HepG2 (cell line): ENCODE measurements around the gene F7. TPM values are rescaled to one million over a fixed set of nuclear protein-coding genes. Genes with fewer than 3 reads are reported as not detected.
A peak's percentile ranks its signal among the peaks of the same experiment; 100 is the strongest.

Experiments
- FOXA3 ChIP-seq: IDR thresholded peaks from 2 replicates; pipeline ENCODE4 v1.6.1; 2016; ENCODE audit warnings: missing genetic modification reagents, missing compliant biosample characterization
- YY1 ChIP-seq: IDR thresholded peaks from 2 replicates; pipeline ENCODE4 v1.6.1; 2011; ENCODE audit warnings: low read length, low read depth, moderate library complexity, mild to moderate bottlenecking; ENCODE audit not compliant: insufficient read depth, insufficient replicate concordance
- ZNF496 ChIP-seq: sonication (generic); formaldehyde crosslinking; IDR thresholded peaks from 2 replicates; pipeline ENCODE4 v1.8.1; 2023; ENCODE audit warnings: mild to moderate bottlenecking, moderate library complexity, missing genetic modification reagents; ENCODE audit not compliant: insufficient replicate concordance
- ZNF83 ChIP-seq: sonication (generic); formaldehyde crosslinking; IDR thresholded peaks from 2 replicates; pipeline ENCODE4 v1.4.0; 2020; ENCODE audit warnings: missing genetic modification reagents, mild to moderate bottlenecking, borderline replicate concordance
- polyA plus RNA-seq, 8 experiments: library from polyadenylated mRNA; depleted of rRNA in 3 of 8; stranded (reverse) in 7 of 8; unstranded in 1 of 8; fragments of >200 nt; fragmentation: Illumina TruSeq in 4 of 8; extraction: Trizol in 4 of 8; gene quantifications; 2 replicates each; pipeline versions ENCODE4 v1.2.1 to v1.2.3, GENCODE V29; 2011 to 2016; ENCODE audit warnings: low read depth in 4 of 8, missing spikeins in 1 of 8, mixed read lengths in 1 of 8; ENCODE audit not compliant: insufficient read depth in 1 of 8
- total RNA-seq, 5 experiments: library from RNA; depleted of rRNA; stranded (reverse); fragments of >200 nt; fragmentation: Illumina TruSeq; extraction: Trizol; gene quantifications; 2 replicates each; pipeline ENCODE4 v1.2.3, GENCODE V29; 2016; ENCODE audit warnings: low read depth in 1 of 5
- TF ChIP-seq, protein P1 (sequence below): sonication (generic); formaldehyde crosslinking; IDR thresholded peaks from 2 replicates; pipeline ENCODE4 v1.5.0; 2020; ENCODE audit warnings: mild to moderate bottlenecking, missing genetic modification reagents, borderline replicate concordance
- TF ChIP-seq, protein P2 (sequence below): sonication (generic); formaldehyde crosslinking; IDR thresholded peaks from 2 replicates; pipeline ENCODE4 v1.8.0; 2022; ENCODE audit warnings: mild to moderate bottlenecking, missing genetic modification reagents, moderate library complexity
- TF ChIP-seq, protein P3 (sequence below): sonication (generic); formaldehyde crosslinking; IDR thresholded peaks from 2 replicates; pipeline ENCODE4 v1.4.0; 2020; ENCODE audit warnings: mild to moderate bottlenecking, missing genetic modification reagents
- TF ChIP-seq, protein P4 (sequence below): sonication (generic); formaldehyde crosslinking; IDR thresholded peaks from 2 replicates; pipeline ENCODE4 v1.5.0; 2020; ENCODE audit warnings: mild to moderate bottlenecking, missing genetic modification reagents, moderate library complexity
- TF ChIP-seq, protein P5 (sequence below): IDR thresholded peaks from 2 replicates; pipeline ENCODE4 v1.6.1; 2016; ENCODE audit warnings: missing compliant biosample characterization, missing genetic modification reagents, borderline replicate concordance
- TF ChIP-seq, protein P6 (sequence below): IDR thresholded peaks from 2 replicates; pipeline ENCODE4 v1.6.1; 2016; ENCODE audit warnings: low read depth
- TF ChIP-seq, protein P7 (sequence below): sonication (generic); formaldehyde crosslinking; IDR thresholded peaks from 2 replicates; pipeline ENCODE4 v1.4.0; 2020; ENCODE audit warnings: low read depth, mild to moderate bottlenecking, missing genetic modification reagents
- TF ChIP-seq, protein P8 (sequence below): sonication (generic); formaldehyde crosslinking; IDR thresholded peaks from 2 replicates; pipeline ENCODE4 v1.8.1; 2023; ENCODE audit warnings: mild to moderate bottlenecking, moderate library complexity, missing genetic modification reagents
- TF ChIP-seq, protein P9 (sequence below): IDR thresholded peaks from 2 replicates; pipeline ENCODE4 v1.6.1; 2016; ENCODE audit warnings: mild to moderate bottlenecking, missing biosample characterization, missing genetic modification reagents

F7 gene
- total and polyA plus RNA-seq, 2 of the 13 experiments (the other 11 are each of a cell fraction or from before 2014, with no cell fraction given) = 12.6 to 26.5 TPM

DNA sequence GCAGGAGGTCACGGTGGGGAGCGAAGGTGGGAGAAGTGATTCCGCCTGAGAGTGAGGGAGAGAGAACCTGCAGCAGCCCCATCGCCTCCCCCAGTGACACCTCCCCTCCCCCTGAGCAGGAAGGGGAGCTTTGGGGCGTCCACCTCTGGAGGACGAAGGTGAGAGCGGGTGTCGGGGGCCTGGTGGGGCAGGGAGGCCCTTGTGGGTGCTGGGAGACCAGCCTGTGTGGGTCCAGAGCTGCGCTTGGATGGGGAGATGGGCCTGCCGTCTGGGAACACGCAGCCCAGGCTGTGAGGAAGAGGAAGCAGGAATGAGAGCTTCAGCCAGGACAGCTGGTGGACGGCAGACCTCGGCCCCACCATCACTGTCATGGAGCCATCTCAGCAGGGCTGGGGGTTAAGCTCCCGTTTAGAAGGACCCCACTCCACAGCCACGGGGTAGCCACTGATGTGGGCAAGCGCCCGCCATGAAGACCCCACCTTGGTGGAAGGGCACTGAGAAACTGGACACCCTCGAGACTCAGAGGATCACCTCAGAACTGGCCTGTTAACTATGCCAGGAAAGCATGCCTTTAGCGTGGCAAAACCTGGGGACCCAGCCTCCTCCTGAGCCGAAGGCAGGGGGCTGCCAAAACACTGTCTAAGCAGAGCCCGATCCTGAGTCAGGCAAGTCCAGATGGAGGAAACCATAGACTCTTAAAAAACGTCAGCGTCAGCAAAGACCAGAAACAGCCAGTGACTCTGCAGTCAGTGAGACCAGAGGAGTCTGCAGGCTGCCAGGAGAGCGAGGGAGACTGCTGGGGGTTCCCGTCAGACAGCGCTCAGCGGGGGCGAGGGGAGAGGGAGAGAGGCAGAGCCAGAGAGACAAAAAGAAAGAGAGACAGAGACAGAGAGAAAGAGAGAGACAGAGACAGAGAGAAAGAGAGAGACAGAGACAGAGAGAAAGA is 46.4 kb downstream of the F7 start (continued):
- TF ChIP-seq, protein P1, sequence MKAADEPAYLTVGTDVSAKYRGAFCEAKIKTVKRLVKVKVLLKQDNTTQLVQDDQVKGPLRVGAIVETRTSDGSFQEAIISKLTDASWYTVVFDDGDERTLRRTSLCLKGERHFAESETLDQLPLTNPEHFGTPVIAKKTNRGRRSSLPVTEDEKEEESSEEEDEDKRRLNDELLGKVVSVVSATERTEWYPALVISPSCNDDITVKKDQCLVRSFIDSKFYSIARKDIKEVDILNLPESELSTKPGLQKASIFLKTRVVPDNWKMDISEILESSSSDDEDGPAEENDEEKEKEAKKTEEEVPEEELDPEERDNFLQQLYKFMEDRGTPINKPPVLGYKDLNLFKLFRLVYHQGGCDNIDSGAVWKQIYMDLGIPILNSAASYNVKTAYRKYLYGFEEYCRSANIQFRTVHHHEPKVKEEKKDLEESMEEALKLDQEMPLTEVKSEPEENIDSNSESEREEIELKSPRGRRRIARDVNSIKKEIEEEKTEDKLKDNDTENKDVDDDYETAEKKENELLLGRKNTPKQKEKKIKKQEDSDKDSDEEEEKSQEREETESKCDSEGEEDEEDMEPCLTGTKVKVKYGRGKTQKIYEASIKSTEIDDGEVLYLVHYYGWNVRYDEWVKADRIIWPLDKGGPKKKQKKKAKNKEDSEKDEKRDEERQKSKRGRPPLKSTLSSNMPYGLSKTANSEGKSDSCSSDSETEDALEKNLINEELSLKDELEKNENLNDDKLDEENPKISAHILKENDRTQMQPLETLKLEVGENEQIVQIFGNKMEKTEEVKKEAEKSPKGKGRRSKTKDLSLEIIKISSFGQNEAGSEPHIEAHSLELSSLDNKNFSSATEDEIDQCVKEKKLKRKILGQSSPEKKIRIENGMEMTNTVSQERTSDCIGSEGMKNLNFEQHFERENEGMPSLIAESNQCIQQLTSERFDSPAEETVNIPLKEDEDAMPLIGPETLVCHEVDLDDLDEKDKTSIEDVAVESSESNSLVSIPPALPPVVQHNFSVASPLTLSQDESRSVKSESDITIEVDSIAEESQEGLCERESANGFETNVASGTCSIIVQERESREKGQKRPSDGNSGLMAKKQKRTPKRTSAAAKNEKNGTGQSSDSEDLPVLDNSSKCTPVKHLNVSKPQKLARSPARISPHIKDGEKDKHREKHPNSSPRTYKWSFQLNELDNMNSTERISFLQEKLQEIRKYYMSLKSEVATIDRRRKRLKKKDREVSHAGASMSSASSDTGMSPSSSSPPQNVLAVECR (CRISPR knock-in tag) = no peak
- TF ChIP-seq, protein P2, sequence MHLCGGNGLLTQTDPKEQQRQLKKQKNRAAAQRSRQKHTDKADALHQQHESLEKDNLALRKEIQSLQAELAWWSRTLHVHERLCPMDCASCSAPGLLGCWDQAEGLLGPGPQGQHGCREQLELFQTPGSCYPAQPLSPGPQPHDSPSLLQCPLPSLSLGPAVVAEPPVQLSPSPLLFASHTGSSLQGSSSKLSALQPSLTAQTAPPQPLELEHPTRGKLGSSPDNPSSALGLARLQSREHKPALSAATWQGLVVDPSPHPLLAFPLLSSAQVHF (CRISPR knock-in tag) = no peak
- TF ChIP-seq ZNF83 (CRISPR knock-in tag) = no peak
- TF ChIP-seq ZNF496 (CRISPR knock-in tag) = no peak
- TF ChIP-seq FOXA3 (CRISPR knock-in tag) = no peak
- TF ChIP-seq, protein P3, sequence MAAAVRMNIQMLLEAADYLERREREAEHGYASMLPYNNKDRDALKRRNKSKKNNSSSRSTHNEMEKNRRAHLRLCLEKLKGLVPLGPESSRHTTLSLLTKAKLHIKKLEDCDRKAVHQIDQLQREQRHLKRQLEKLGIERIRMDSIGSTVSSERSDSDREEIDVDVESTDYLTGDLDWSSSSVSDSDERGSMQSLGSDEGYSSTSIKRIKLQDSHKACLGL (CRISPR knock-in tag) = peak; percentile 63; the same call in 1 of the 2 replicates
- TF ChIP-seq, protein P4, sequence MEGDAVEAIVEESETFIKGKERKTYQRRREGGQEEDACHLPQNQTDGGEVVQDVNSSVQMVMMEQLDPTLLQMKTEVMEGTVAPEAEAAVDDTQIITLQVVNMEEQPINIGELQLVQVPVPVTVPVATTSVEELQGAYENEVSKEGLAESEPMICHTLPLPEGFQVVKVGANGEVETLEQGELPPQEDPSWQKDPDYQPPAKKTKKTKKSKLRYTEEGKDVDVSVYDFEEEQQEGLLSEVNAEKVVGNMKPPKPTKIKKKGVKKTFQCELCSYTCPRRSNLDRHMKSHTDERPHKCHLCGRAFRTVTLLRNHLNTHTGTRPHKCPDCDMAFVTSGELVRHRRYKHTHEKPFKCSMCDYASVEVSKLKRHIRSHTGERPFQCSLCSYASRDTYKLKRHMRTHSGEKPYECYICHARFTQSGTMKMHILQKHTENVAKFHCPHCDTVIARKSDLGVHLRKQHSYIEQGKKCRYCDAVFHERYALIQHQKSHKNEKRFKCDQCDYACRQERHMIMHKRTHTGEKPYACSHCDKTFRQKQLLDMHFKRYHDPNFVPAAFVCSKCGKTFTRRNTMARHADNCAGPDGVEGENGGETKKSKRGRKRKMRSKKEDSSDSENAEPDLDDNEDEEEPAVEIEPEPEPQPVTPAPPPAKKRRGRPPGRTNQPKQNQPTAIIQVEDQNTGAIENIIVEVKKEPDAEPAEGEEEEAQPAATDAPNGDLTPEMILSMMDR (CRISPR knock-in tag) = no peak
- TF ChIP-seq, protein P5, sequence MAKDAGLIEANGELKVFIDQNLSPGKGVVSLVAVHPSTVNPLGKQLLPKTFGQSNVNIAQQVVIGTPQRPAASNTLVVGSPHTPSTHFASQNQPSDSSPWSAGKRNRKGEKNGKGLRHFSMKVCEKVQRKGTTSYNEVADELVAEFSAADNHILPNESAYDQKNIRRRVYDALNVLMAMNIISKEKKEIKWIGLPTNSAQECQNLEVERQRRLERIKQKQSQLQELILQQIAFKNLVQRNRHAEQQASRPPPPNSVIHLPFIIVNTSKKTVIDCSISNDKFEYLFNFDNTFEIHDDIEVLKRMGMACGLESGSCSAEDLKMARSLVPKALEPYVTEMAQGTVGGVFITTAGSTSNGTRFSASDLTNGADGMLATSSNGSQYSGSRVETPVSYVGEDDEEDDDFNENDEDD (CRISPR knock-in tag) = no peak
- TF ChIP-seq, protein P6, sequence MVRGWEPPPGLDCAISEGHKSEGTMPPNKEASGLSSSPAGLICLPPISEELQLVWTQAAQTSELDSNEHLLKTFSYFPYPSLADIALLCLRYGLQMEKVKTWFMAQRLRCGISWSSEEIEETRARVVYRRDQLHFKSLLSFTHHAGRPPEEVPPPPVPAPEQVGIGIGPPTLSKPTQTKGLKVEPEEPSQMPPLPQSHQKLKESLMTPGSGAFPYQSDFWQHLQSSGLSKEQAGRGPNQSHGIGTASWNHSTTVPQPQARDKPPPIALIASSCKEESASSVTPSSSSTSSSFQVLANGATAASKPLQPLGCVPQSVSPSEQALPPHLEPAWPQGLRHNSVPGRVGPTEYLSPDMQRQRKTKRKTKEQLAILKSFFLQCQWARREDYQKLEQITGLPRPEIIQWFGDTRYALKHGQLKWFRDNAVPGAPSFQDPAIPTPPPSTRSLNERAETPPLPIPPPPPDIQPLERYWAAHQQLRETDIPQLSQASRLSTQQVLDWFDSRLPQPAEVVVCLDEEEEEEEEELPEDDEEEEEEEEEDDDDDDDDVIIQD (CRISPR knock-in tag) = no peak
- TF ChIP-seq YY1 = no peak
- TF ChIP-seq, protein P7, sequence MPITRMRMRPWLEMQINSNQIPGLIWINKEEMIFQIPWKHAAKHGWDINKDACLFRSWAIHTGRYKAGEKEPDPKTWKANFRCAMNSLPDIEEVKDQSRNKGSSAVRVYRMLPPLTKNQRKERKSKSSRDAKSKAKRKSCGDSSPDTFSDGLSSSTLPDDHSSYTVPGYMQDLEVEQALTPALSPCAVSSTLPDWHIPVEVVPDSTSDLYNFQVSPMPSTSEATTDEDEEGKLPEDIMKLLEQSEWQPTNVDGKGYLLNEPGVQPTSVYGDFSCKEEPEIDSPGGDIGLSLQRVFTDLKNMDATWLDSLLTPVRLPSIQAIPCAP = no peak
- TF ChIP-seq, protein P8, sequence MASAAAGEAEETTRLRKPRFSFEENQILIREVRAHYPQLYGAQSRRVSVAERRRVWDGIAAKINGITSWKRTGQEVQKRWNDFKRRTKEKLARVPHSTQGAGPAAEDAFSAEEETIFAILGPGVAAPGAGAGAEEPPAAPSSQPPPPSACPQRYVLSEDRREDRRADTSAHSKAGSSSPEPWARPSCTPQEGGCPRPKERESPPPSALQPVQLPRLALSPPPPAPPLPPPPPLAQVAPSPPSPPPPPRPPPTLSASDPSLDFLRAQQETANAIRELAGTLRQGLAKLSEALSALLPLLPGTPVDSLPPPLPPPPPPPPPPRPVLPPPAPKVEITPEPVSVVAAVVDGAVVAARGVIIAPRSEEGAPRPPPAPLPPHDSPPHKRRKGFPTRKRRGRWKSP (CRISPR knock-in tag) = no peak
- TF ChIP-seq, protein P9, sequence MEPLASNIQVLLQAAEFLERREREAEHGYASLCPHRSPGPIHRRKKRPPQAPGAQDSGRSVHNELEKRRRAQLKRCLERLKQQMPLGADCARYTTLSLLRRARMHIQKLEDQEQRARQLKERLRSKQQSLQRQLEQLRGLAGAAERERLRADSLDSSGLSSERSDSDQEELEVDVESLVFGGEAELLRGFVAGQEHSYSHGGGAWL (CRISPR knock-in tag) = no peak
